HCT116 (cell line): Measurements from ENCODE around the gene UPF3A. TPM values are rescaled to one million over a fixed set of nuclear protein-coding genes. Genes with fewer than 3 reads are reported as not detected.
"Not testable (repeated sequence)": the region's sequence is repeated elsewhere in the genome, so short reads cannot be mapped to it uniquely, and the experiment has no call there.

Source experiments
- ATAC-seq: fragments of 200-7000 bp; cut with Tn5 transposase; 2 replicates; pipeline ENCODE4 v1.9.1; 2020; ENCODE audit warnings: mild to moderate bottlenecking, moderate library complexity
- BruUV-seq: library from RNA; stranded (reverse); fragments of 400-500 nt; replicated peaks from 2 replicates; lab custom pipeline; 2021; lab: Mats Ljungman, UMichigan
- CTCF ChIA-PET: fragments of 300-600 bp; sonication (Branson Sonifier 250); formaldehyde crosslinking; loops from one replicate; lab custom pipeline; 2021; ENCODE audit warnings: antibody characterized with exemption; lab: Charles Lee
- POLR2A ChIA-PET: fragments of 300-600, 350-600 bp; sonication (Branson Sonifier 250); formaldehyde crosslinking; loops from one replicate; lab custom pipeline; 2021; ENCODE audit warnings: antibody characterized with exemption; lab: Charles Lee
- RAD21 ChIA-PET, 2 experiments: fragments of 300-600 bp; sonication (Branson Sonifier 250); formaldehyde crosslinking; loops; one replicate each; lab custom pipeline; 2023; ENCODE audit warnings: low total read pairs in 2 of 2; ENCODE audit not compliant: uncharacterized antibody in 2 of 2, unreplicated experiment in 2 of 2, low non-redundant PET in 1 of 2; lab: Charles Lee
- DNase-seq: peaks from one replicate; pipeline ENCODE4 v3.0.0-alpha.2; 2010; ENCODE audit warnings: low read depth, low spot score
- H2AFZ ChIP-seq: fragments of 200-600 bp; shearing (Covaris generic), sonication (generic); 2 replicates; pipeline ENCODE4 v1.6.1; 2017; ENCODE audit warnings: low read depth, mixed run types, mixed read lengths, antibody characterized with exemption, low read length; ENCODE audit not compliant: poor library complexity, severe bottlenecking
- H3K27ac ChIP-seq: 2 replicates; pipeline ENCODE4 v1.5.1; 2012; ENCODE audit warnings: low read depth, low read length
- H3K27me3 ChIP-seq: fragments of 200-600 bp; sonication (generic); 2 replicates; pipeline ENCODE4 v1.6.1; 2016; ENCODE audit warnings: mixed run types, low read length, mixed read lengths; ENCODE audit not compliant: insufficient read depth
- H3K36me3 ChIP-seq, 2 experiments: fragments of 200-500 bp in 1 of 2; fragments of 200-600 bp in 1 of 2; sonication (Bioruptor generic) in 1 of 2; sonication (generic) in 1 of 2; 2 replicates each; pipeline versions ENCODE4 v1.5.1 to v1.6.1; 2014 to 2016; ENCODE audit warnings: low read length in 2 of 2, inconsistent platforms in 1 of 2, mixed read lengths in 1 of 2, mixed run types in 1 of 2; ENCODE audit not compliant: insufficient read depth in 2 of 2, control insufficient read depth in 1 of 2
- H3K4me1 ChIP-seq, 2 experiments: fragments of 200-600 bp in 1 of 2; sonication (generic) in 1 of 2; 2 replicates each; pipeline versions ENCODE4 v1.5.1 to v1.6.1; 2012 to 2017; ENCODE audit warnings: low read length in 2 of 2, inconsistent platforms in 1 of 2, mild to moderate bottlenecking in 1 of 2, mixed read lengths in 1 of 2, mixed run types in 1 of 2, moderate library complexity in 1 of 2; ENCODE audit not compliant: insufficient read depth in 2 of 2, control insufficient read depth in 1 of 2
- H3K4me2 ChIP-seq: fragments of 200-600 bp; sonication (generic); 2 replicates; pipeline ENCODE4 v1.6.1; 2017; ENCODE audit warnings: mixed run types, low read length, mixed read lengths
- H3K4me3 ChIP-seq, 2 experiments: fragments of 200-600 bp in 1 of 2; sonication (generic) in 1 of 2; replicated peaks in 1 of 2; 2 replicates each; pipeline ENCODE4 v1.5.1; 2011 to 2016; ENCODE audit warnings: low read length in 2 of 2, control low read depth in 1 of 2, low read depth in 1 of 2, mild to moderate bottlenecking in 1 of 2, mixed read lengths in 1 of 2, mixed run types in 1 of 2
- H3K79me2 ChIP-seq: fragments of 200-600 bp; sonication (generic); 2 replicates; pipeline ENCODE4 v1.6.1; 2017; ENCODE audit warnings: mild to moderate bottlenecking, mixed run types, low read length, moderate library complexity, mixed read lengths; ENCODE audit not compliant: insufficient read depth
- H3K9ac ChIP-seq: fragments of 200-600 bp; sonication (generic); 2 replicates; pipeline ENCODE4 v1.6.1; 2016; ENCODE audit warnings: low read length, mixed read lengths
- H3K9me2 ChIP-seq: fragments of 200-600 bp; sonication (generic), shearing (Covaris generic); 2 replicates; pipeline ENCODE4 v1.6.1; 2017; ENCODE audit warnings: mixed run types, mild to moderate bottlenecking, moderate library complexity; ENCODE audit not compliant: insufficient read depth
- H3K9me3 ChIP-seq, 2 experiments: fragments of 200-500 bp in 1 of 2; fragments of 200-600 bp in 1 of 2; sonication (Bioruptor generic) in 1 of 2; sonication (generic) in 1 of 2; 2 replicates each; pipeline ENCODE4 v1.6.1; 2014 to 2017; ENCODE audit warnings: low read length in 2 of 2, mixed read lengths in 2 of 2, inconsistent platforms in 1 of 2, low read depth in 1 of 2, mild to moderate bottlenecking in 1 of 2, mixed run types in 1 of 2, moderate library complexity in 1 of 2; ENCODE audit not compliant: control insufficient read depth in 1 of 2, insufficient read depth in 1 of 2
- H4K20me1 ChIP-seq: fragments of 200-600 bp; sonication (generic), shearing (Covaris generic); 2 replicates; pipeline ENCODE4 v1.6.1; 2017; ENCODE audit warnings: mixed run types, mild to moderate bottlenecking, moderate library complexity; ENCODE audit not compliant: insufficient read depth
- ZNF274 ChIP-seq: fragments of 200-500 bp; sonication (Bioruptor generic); IDR thresholded peaks from 2 replicates; pipeline ENCODE4 v1.6.1; 2014; ENCODE audit warnings: mild to moderate bottlenecking, low read depth, low read length, inconsistent platforms
- intact Hi-C: fragments of 100-400 bp; cut with micrococcal nuclease; formaldehyde crosslinking; loops from 2 replicates; pipeline ENCODE4 v1.10.0; 2022
- total RNA-seq: library from RNA; stranded (reverse); gene quantifications from one replicate; pipeline ENCODE4 v1.2.1, GENCODE V29; 2021; ENCODE audit not compliant: unreplicated experiment

UPF3A gene
- total RNA-seq, 1 experiment from 2014 or later: 31.8 TPM

- H3K4me3 ChIP-seq: no peak overlapping the region
- TF ChIP-seq ZNF274: no peak
- no peaks in the 10 kb centered on the region for H3K9me2 ChIP-seq
- RAD21 ChIA-PET: no interaction called here
- no peak overlapping the region for H3K4me2 ChIP-seq
- CTCF ChIA-PET: interaction anchor here (0.6 to 1.4 kb wide), 2 partner anchors 9 to 52 kb away, joined by 3 to 5 read pairs; no protein-coding TSS in a partner anchor
- no peaks in the 10 kb centered on the region for H3K9me3 ChIP-seq
- DNase-seq: no peak
- POLR2A ChIA-PET: no interaction called here
- H3K4me1 ChIP-seq: peaks cover 0 to 10% of the 10 kb centered on the region in 2 experiments; a peak in 1 of 4 replicates
- H3K9ac ChIP-seq: no peak overlapping the region
- no peak overlapping the region for H2AFZ ChIP-seq
- no peaks in the 10 kb centered on the region for H4K20me1 ChIP-seq
- H3K27ac ChIP-seq: no peak overlapping the region
- H3K27me3 ChIP-seq: no peaks in the 10 kb centered on the region
- no peaks in the 10 kb centered on the region for H3K36me3 ChIP-seq
- ATAC-seq: no peak
- BruUV-seq: no TSS peak
- H3K79me2 ChIP-seq: no peaks in the 10 kb centered on the region
- intact Hi-C loops: no loop called here
Measured at GRCh38 chr13:114341003-114341777, 59.8 kb downstream of the UPF3A start.

GRCh38 chr13:114347256-114347655, 65.9 kb downstream of the UPF3A start:
- H3K79me2 ChIP-seq, ATAC-seq, H3K9ac ChIP-seq, CTCF ChIA-PET, intact Hi-C loops, H3K9me3 ChIP-seq, H3K4me1 ChIP-seq, H4K20me1 ChIP-seq, H2AFZ ChIP-seq, H3K4me2 ChIP-seq, H3K36me3 ChIP-seq, BruUV-seq, POLR2A ChIA-PET, H3K9me2 ChIP-seq, H3K27me3 ChIP-seq, H3K4me3 ChIP-seq, RAD21 ChIA-PET, H3K27ac ChIP-seq, DNase-seq: not testable (repeated sequence)
